ENCODE results near the gene STX16.

Gene STX16

DNA sequence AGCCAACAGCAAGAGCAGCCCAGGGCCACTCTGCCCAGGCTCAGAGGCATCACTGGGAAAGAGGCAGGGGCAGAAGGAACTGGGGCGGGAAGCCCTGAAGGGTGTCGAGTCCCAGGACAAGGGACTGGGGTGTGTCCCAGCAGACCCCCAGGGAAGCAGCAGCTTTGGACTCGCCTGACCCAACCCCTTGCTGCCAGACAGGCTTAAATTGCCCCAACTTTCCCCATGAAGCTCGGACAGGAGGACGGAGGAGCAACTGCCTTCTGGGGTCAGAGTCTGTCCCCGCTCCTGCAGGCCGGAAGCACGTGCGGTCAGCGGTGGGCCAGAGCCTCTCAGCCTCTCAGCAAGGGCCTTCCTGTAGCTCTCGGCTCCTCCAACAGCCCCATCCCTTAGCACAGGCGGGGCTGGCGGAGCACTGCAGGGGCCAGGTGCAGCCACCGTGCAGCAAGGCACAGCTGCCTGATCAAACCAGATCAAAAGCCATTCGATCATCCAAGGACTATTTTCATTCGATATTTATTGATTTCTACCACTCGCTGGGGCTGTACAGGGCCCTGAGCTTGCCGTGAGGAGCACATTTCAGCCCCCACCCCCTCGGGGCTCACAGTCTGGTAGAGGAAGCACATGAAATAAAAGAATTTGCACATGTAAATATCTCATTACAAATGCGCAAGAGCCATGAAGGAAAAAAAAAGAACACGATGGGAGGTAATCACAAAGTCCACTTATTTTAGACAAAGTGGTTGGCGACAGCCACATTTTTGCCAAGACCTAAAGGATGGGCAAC, 31.8 kb upstream of the STX16 start:
- no peak for DNase-seq

DNA sequence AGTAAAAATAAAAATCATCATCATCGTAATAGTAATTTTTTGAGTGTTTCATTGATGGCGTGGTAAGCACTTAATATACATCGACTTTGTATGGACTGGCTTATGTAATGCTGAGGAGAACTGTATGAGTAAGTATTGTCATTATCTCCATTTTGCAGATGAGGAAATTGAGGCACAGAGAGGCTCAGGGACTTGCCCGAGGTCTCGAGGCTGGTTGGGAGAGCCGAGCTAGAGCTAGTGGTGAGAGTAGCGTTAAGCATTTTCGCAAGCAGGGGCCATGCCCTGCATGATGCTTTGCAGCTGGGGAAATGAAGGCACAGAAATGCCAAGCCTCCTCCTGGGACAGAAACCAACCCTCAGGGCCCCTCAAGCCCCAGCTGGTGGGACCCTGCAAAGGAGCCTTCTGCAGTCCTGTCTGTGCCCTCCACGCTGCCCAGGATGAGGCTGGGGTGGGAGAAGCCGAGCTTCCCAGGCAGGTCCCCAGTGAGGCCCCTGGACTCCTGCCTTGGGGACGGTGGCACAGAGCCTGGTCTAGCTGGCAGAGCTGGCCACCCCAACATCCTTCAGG, 31.1 kb upstream of the STX16 start:
- no peak for DNase-seq

DNA sequence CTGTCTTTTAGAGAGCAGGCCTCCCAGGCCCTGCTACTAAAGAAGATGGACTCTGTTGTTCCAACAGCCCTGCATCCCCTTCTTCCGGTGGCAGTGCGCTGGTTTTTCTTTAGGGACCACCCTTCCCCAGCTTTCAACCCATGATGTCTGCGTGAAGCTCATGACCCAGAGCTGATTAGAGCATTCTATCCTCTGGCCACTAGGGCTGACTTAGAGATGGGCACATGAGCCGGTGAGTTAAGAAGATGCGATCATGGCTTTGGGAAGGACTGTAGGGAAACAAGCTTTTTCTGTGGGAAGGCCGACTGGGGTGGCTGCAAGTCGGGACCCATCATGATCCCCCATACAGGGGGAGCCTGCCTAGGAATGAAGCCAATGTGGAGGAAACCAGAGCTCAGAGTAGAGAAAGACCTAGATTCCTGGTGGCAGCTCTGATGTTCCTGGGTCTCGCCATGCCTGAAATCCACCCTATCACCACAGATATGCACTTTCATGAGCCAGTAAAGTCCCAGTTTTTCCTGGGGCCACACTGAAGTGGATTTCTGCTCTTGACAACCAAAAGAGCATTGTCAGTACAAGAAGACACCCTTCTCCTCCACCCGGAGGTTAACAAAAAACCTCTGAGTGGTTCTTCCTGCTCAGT, 29.1 kb upstream of the STX16 start:
- DNase-seq, result no peak

DNA sequence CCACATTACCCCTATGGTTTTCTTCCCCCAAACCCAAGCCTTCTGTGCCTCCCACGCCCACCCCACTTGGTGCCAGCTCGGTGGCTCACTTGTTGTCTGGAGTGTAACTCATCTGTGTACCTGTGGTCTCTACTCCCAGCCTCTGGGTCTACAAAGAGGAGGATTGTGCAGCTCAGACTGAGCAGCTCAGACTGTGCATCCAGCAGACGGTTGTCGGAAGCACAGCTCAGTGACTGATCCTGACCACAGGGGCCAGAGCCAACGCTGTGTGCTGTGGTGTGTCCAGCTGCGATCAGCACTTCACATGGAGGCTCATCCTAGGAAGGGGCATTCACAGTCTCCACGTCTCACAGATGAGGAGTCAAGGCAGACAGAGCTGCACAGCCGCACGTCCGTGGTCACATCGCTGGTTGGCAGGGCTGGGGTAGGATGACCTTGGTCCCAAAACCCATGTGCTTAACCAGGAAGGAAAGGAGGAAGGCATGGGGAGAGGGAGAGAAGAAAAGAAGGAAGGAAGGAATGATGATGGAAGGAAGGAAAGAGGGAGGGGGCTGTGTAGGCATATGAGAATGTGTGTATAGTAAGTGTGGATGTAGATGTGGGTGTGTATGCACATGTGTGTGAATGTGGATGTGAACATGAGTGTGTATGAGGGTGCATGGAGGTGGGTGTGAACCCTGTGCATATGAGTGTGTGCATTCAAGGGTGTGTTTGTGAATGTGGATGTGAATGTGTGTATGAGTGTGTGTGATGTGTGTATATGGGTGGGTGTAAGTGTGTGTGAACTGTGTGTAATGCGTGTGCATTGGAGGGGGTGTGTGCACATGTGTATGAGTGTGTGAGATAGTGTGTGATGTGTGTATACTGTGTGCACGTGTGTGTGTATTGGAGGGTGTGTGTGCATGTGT, 28.2 kb upstream of the STX16 start:
- no peak for DNase-seq

DNA sequence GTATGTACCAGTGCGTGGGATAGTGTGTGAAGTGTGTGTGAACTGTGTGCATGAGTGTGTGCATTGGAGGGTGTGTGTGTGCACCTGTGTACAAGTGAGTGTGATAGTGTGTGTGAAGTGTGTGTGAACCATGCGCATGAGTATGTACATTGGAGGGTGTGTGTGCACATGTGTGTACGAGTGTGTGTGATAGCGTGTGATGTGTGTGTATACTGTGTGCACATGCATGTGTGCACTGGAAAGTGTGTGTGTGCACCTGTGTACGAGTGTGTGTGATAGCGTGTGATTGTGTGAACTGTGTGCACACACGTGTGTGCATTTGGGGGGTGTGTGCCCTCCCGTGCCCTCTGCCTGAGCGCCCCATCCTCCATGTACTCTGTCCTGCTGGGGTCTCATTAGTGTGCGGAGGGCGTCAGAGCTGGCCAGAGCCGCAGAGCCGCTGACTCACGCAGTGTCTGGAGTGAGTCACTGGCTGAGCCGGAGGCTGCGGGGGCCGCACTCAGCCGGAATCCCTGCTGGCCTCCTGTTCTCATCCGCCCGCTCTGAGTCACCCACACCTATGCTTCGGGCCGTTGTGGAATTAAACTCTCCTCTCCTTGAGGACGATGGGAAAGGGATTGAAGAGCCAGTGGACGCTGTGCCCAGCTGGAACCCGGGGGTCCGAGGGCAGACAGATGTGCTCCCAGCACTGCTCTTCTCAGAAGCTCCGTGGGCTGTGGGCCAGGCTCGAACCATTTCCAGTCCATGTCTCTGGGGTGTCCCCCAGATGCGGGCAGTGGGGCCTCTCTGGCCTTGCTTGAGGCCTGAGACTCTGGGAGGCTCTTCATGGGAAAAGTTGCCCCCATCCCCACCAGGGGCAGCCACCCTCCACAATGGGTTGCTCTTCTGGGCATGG, 27.3 kb upstream of the STX16 start:
- DNase-seq, result no peak

DNA sequence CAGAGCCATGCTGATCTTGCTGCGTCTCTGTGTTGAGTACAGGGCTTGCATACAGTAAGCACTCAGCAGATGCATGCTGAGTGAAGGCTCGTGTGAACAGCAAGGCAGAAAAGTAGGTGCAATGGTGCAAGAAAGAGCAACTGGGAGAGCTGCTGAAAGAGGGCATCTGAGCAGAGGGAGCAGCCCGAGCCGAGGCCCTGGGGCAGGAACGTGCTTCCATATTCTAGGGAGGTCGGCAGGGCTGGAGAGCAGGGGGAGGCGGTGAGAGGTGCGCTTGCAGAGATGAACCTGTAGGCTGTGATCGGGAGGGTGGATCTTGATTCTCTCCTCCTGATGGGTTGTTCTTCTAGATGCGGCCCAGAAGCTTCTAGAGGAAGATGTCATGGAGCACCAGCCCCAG, 26.4 kb upstream of the STX16 start:
- no peak for DNase-seq

DNA sequence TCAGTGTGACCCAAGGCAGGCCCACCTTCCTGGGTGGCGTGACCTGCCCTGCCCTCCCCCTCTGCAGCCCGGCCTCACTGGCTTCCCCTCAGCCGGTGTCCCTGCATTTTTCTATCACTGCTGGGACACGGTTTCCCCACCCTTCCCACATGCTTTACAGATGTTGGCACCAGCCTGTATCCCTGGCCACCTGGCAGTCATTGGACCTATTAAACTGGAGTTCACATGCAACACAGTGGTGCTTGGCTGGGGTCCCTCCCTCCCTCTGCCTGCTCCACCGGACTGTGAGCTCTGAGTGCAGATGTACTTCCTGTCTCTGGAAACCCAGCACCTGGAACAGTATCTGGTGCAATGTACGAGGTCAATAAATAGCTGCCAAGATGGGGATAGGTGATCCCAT, 25.5 kb upstream of the STX16 start:
- no peak for DNase-seq

DNA sequence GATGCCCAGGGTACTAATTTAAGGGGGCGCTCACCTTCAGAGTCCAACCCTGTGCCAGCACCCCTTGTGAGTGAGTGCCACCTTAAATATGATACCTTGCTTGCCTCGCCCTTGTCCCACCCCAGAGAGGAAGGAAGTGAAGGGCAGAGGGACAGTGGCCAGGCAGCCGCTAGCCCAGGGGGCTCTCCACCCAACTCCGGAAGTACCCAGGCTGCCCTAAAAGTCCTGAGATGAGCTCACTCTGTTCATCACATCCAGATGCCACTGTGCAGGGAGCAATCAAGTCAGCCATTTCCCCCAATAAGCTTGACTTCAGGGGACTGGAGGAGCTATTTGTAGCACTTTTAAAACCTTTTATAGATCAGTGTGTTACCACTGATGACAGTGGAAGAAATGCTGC, 25.0 kb upstream of the STX16 start:
- no peak for DNase-seq

DNA sequence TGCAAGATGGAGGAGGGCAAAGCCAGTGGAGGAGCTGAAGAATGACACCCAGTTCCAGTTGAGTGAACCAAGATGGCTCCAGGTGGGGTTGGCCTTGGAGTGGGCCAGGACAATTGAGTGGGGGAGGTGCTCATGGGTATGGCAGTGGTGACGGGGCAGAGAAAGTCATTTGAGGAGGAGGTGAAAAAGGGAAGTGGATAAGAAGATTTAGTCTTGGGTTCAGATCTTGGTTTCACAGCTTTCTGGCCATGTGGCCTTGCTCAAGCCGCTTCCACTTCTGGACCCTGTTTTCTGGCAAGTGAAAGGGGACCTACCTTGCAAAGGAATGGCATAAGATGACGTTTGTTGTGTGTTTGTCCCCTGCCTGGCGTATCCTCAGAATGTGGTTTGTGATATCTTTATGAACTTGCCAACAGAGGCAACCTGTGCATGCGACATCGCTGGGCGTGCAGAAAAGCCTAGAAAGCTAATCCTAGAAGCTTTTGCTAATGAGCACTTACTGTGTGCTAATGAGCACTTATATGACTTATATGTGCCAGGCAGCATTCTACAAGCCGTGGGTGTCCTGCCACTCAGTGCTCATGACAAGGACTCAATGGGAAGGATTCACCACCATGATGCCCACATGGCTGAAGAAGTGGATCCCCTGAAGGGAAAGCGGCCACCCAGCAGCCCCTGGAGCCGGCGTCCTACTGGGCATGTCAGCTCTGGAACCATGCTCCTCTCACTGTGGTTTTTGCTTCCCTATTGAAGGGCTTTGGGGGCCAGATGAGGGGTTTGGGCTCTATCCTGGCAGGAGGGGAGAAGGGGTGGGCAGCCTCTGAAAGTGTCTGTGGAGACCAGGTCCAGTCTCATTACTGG, 23.6 kb upstream of the STX16 start:
- DNase-seq, result no peak

DNA sequence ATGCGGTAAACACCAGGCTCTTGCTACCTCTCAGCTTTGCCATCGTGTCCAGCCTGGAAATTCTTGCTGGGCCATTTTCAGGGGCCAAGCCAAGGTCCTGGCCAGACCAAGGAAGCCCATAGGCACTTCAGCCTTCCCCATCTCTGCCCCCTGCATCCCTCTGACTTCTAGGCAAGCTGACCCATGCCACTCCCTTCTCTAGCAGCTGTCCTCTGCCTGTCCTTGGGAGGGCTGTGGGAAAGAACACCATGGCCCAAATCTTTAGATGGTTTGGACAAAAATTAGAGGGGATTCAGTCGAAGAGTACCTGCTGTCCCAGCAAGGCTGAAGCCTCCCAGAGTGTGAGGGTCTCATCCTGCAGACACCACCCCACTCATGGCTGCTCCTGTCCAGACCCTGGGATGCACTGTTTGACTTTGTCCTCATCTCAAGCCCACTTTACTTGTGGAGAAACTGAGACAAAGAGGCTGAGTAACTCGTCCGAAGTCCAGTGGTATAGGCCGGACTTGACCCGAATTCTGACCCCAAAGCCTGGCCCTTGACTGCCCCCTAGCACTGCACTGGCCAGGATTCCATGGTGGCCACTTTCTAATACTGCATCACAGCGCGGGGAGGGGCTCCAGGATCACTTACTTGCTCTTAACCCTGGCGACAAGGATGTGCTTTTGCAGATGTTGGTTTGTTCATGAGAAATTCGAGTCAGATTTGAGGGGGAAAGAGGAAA, 22.4 kb upstream of the STX16 start:
- DNase-seq, result no peak

DNA sequence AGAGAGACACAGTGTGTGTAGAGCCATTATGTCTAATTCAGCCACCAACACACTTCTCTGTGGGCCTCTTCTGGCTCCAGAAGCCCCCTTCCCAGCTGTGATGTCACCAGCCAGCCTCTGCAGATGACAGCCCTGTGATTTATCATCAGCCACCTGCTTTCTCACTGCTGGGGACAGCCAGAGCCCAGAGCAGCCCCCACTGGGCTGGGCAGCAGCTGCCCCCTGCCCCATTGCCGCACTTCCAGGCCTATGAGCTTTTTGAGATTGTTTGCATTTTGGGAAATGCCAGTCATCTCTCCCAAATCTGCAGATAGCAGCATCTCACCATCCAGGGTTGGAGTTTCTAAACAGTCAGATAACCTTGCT, 21.9 kb upstream of the STX16 start:
- DNase-seq, result no peak

DNA sequence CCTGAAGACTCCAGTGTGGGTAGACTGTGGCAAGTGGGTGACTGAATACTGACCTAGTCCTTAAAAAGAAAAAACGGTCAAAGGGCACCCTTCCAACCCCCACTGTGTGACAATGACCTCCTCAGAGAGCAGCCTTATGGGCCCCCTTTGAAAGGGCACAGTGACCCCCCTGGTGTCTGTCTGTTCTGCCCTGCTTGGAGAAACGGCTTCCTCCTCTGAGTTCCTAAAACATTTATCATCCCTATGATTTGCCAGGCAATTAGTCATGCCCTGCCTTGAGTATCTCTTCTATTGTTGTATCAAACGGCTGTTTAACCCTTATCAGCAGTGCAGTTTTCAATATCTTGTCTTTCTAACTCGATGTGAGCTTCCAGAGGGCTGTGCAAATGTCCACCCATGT, 21.0 kb upstream of the STX16 start:
- DNase-seq, result no peak

DNA sequence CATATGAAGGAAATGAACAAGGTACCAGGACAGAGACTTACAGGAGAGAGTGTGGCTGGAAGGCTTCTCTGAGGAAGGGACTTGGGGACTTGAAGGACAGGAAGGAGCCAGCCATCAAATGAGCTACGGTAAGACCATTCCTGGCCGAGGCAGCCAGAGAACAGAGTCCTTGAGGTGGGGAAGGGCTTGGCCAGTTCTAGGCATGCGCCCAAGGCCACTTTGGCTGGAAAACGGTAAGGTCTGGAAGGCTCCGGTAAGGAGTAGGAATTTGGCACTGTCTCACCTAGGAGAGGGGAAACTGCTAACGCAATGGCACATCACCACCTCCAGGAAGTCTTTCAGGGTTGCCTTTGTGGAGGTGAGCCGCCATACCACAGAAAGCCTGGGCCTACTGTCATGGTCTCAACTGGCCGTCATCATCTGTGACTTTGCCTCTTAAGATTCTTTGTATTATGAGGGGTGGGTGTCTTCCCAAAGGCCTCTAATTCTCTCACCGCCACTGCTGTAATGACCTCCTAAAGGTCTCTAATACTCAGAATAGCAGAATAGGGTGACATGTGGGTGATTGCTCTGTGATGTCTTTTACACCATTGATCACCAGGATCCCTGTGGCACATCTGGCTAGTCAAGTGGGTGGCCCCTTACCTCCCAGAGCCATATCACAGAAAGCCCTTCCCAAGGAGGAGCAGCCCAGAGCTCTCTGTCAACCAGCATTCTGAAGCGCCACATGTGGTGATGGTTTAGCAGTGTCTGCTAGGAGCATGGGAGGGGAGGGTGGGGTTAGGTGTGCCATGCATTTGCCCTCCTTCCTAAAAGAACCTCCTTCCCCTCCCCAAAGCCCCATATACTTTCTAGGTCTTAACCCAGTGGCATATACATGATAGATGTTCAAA, 17.7 kb upstream of the STX16 start:
- DNase-seq, result no peak

DNA sequence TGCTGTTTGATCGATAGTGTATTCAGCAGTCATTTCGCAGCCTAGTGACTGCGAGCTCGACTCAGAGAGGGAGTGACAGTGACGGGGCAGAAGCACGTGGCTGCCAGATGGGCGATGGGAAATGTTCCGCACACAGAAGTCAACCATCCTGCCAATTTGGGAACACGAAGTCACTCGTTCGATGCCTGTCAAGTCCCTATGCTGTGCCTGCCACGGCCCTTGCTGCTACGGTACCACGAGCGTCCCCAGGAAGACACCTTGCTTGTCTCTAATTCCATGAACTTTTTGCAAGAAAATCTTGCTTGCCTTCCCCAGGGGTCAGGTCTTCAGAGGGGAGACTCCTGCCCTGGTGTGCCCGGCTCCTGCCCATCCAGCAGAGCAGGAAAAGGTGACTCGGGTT, 17.0 kb upstream of the STX16 start:
- no peak for DNase-seq

DNA sequence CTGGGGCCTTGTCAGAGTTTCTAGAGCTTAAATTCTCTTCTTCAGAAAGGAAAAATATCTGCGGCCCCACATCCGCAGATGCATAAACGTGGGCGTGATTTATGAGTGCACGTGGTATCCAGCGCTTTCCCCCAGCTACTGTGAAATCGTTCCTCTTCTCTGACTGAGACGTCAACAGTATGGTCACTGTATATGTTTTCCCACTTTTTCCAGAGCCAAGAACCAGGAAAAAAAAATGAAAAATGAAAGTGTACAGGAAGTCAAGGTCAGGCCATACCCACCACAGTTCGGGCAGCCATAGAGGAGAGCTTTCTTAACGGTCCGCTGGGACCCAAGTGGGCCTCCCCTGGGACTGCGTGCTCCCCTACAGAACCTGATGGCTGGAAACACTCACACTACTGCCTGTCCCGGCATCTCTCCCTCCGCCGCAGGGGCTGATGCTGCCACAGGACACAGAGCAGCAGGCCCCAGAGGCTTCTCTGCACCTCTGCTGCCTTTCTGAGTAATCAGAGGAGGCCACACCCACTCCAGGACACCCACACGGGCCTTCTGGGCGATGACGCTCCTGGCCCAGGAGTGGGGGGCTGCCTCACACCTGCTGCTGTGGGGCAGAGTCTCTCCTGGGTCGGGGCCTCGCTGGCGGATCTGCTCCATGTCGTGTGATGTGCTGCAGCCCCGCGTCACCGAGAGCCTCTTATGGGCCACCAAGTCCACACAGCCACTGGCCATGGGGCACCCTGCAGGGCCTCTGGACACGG, 16.4 kb upstream of the STX16 start:
- no peak for DNase-seq

DNA sequence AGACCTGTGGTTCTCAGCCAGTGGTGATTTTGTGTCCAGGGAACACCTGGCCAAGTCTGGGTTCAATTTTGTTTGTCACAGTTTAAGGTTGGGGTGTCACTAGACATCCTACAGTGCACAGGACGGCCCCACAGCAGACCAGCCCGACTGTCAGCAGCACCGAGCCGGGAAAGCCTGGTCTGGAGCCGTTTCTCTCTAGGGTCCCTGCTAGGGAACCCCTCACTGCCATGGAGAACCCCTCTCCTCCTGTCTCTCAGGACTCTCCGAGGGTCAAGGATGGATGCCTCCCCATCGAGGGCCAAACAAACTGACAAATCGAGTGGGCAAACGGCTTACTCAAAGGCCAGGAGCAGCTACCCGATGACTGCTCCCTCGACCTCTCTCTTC, 15.8 kb upstream of the STX16 start:
- DNase-seq, result no peak

DNA sequence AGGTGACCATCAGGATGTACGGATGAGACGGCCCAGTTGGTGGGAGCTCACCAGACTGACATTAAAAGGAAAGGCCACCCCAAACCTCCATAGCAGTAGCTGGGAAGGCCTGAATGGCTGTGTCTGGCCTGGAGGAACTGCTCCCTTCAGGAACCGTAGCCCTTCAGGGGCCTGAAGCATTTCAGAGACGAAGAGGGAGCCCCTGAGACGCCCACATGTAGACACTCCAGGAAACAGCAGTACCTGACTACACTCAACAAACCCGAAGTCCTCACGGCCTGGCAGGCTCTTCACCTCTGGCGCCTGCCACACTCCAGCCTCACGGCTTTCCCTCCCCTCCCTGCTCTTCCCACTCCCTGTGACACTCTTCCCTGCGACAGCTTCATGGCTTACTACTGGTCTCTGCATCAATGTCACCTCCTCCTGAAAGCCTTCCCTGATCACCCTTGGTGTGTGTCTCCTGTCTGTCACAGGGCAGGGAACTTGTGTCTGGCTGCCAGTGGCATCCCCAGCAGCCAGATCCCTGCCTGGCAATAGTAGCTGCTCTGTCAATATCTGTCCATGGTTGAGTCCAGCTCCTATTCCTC, 14.6 kb upstream of the STX16 start:
- DNase-seq, result no peak

DNA sequence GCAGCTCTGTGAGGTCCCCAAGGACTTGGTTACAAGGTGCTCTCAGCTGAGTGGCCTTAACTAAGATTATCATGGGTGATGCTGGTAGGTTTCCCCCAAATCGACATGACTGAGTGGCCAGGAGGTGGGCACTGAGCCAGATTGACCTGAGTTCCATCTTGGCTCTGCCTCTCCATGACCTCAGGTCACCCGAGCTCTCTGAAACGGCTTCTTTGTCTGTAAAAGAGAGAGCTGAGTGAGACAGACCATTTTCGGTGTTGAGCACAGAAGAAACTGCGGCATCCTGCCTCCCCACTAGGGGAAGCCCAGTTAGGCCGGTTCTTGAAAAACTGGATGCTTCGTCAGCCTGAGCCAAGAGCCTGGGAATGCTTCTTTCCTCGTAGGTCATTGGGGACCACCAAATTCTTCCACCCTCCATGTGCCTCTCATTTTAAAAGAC, 14.1 kb upstream of the STX16 start:
- DNase-seq, result no peak
